HG03045 (cell line): ENCODE results near the gene CAMTA1.

ENCODE experiments used
- ATAC-seq: cut with Tn5 transposase; IDR thresholded peaks from one replicate; pipeline ENCODE4 v1.9.1; 2021; ENCODE audit warnings: mild to moderate bottlenecking, moderate library complexity; ENCODE audit not compliant: unreplicated experiment

CAMTA1 gene

DNA sequence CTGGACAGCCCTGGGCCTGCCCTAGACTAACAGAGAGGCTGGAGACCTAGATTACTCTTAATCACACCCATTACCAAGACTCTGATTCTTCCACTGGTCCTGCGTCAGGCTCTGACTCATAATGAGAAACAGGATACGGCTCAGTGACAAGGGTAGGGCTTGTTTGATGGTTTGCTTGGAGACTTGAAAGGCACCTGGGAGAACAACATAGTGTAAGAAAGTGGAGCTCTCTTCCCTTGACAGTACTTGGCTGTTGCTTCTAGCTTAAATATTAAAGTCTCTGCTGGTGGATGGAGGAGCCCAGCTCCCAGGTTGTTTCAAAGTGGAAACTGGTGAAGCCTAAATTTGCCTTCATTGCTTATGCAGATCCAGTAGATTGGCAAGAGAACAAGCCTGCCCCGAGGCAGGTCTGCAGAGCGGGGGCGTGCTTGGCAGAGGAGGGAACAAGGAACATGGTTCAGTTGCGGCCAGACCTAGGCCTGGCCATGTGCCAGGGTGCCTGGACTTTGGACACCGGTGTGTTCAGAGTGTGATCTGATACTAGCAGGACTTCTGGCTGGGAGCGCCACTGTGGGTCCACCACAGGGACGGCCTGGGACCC is 480.6 kb downstream of the CAMTA1 start:
- ATAC-seq = no peak

DNA sequence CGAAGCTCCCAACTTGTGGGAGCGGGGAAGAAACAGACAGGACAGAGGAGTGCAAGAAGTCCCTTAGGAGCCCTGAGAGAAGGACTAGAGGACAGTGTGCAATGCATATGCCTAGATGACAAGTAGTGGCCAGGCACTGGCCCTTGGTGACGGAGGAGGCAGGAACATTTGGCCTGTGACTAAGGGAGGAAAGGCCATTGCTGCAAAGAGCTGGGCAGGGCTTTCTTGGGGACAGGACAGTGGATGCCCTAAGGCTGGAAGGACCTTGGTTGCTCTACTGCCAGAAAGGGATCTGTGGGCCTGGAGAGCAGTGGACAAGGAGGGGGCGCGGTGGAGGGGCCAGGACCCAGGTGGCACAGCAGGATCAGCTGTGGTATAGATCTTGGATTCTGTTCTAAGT is 481.3 kb downstream of the CAMTA1 start:
- no peak for ATAC-seq

DNA sequence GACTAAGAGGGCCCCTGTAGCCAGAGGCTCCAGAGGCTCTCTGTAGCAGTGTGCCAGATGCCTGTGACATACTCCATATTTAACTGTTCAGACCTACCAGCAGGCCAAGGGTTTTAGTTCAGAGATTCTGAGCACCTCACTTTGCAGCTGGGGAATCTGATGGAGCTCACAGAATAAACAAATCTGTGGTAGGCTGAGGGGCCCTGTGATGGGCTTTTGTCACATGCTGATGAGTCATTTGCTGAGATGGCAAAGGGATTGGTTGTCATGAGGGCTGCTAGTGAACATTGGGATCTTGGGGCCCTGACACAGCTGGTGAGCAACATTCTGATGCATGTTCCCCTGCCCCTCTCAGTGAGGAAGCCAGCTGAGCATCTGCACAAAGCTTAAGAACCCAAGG is 482.2 kb downstream of the CAMTA1 start:
- ATAC-seq = no peak

DNA sequence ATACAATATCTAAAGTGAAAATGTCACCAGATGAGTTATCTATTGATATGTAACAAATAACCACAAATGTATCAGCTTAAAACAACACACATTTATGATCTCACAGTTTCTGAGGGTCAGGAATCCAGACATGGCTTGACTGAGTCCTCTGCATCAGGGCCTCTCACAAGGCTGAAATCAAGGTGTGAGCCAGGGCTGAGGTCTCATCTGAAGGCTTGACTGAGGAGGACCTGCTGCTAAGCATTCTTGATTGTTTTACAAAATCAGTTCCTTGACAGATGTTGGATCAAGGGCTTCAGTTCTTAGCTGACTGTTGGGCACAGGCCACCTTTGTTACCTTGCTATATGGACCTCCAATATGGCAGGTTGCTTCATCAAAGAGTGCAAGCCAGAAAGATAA is 483.7 kb downstream of the CAMTA1 start:
- ATAC-seq = no peak

GRCh38 chr1:7269525-7269924 is 484.3 kb downstream of the CAMTA1 start:
- no peak for ATAC-seq

GRCh38 chr1:7274256-7274655 is 489.0 kb downstream of the CAMTA1 start:
- ATAC-seq = no peak

DNA sequence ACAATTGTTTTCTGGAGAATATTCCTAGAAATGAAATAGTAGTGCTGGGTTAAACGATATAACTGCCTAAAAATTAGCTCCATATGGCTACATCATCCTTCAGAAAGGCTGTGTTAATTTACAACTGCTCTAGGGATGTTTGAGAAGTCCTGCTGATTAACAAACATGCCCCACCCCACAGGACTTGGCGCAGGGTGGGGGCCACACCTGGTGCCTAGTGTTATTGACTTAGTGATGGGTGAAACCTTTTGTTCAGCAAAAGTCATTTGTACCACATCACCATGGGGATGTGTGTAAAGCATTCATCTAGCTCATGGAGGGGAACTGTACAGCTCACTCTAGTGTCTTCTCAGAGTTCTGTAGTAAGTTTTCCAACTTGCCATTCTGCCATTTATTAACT is 492.8 kb downstream of the CAMTA1 start:
- no peak for ATAC-seq

- no peak for ATAC-seq
These were observed 493.8 kb downstream of the CAMTA1 start for GRCh38 chr1:7278827-7279765.

DNA sequence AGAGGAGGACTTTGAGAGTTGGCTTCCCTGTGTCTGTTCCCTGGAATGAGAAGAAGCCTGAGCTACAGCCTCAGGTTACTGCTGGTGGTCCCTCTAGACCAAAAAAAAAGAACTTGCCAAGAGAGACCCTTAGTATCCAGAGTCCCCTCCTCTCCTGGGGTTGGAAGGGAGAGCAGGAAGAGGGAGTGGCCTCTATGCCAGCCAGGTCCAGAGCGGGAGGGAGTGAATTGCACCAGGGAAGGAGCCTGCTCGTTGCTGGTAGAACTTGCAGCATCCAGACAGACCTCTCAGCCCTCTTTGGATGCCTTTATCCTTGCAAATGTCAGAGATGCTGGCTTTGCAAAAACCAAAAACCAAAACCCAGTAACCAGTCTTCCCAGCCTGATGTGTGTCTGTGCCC is 494.5 kb downstream of the CAMTA1 start:
- ATAC-seq = no peak

DNA sequence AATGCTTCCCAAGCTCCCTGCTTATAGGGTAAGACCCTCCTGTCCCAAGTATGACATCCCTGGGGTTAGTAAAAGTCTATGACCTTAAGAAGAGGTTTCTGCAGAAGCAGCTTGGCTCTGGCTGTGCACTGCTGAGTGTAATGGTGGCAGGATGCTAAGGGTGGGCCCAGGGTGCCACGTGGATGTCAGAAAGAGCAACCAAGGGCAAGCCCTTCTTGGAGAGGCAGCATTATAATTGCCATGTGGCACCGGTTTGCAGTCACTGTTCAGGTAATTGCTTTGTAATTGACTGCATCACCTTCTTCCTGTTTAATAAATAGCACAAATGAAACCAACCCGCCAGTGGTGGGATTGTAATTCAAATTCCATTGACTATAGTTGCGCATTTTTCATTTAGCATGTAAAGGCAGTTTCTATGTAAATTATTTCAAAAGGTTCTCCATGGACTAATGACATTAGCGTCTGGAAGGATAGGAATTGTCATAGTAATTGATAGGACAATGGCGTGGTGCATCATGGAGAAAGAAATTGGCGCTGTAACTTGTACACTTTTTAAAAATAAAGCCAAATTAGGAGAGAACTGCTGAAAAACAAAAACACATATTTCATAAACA is 495.2 kb downstream of the CAMTA1 start:
- no peak for ATAC-seq

DNA sequence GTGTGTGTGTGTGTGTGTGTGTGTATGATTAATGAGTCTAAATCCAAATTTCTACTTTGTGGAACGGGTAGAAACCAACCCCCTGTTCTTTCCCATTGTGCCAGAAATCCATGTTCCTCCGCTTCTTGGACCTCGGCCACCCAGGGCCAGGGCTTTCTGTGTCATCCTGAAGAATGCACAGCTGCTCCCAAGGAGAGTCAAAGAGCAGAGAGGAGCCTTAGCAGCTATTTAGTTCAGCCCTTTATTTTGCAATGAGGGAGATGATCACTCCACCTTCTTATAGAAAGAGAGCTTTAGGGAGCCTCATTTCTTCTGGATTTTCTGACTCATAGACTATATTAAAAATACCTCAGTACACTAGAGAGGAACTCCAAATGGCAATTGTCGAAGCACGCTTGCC is 496.6 kb downstream of the CAMTA1 start:
- ATAC-seq = no peak

- ATAC-seq = no peak
These were observed 499.7 kb downstream of the CAMTA1 start for GRCh38 chr1:7284839-7285435.

GRCh38 chr1:7285856-7286454 is 500.7 kb downstream of the CAMTA1 start:
- no peak for ATAC-seq

- no peak for ATAC-seq
These were observed 501.8 kb downstream of the CAMTA1 start for GRCh38 chr1:7287013-7287412.

DNA sequence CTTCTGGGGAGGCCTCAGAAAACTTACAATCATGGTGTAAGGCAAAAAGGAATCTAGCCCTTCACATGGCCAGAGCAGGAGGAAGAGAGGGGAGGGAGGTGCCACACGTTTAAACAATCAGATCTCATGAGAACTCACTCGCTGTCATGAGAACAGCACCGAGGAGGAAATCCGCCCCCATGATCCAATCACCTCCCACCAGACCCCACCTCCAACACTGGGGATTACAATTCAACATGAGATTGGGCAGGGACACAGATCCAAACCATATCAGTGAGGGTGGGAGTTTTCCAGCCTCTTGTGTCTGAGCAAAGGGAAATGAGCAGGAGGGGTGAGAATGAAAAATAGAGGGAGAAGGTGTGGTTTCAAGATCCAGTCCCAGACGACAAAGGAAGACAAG is 503.7 kb downstream of the CAMTA1 start:
- ATAC-seq = no peak

DNA sequence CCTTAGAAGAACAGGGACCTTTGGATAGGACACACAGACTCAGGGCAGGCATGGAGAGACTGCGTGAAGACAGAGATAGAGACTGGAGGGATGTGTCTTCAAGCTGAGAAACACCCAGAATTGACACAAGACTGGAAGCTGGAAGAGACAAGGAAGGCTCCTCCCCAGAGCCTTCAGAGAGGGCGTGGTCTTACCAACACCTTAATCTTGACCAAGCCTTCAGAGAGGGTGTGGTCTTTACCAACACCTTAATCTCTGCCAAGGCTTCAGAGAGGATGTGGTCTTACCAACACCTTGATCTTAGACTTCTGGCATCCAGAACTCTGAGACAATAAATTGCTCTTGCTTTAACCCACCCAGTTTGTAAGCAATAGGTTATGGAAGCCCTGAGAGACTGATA is 504.4 kb downstream of the CAMTA1 start:
- ATAC-seq = no peak

DNA sequence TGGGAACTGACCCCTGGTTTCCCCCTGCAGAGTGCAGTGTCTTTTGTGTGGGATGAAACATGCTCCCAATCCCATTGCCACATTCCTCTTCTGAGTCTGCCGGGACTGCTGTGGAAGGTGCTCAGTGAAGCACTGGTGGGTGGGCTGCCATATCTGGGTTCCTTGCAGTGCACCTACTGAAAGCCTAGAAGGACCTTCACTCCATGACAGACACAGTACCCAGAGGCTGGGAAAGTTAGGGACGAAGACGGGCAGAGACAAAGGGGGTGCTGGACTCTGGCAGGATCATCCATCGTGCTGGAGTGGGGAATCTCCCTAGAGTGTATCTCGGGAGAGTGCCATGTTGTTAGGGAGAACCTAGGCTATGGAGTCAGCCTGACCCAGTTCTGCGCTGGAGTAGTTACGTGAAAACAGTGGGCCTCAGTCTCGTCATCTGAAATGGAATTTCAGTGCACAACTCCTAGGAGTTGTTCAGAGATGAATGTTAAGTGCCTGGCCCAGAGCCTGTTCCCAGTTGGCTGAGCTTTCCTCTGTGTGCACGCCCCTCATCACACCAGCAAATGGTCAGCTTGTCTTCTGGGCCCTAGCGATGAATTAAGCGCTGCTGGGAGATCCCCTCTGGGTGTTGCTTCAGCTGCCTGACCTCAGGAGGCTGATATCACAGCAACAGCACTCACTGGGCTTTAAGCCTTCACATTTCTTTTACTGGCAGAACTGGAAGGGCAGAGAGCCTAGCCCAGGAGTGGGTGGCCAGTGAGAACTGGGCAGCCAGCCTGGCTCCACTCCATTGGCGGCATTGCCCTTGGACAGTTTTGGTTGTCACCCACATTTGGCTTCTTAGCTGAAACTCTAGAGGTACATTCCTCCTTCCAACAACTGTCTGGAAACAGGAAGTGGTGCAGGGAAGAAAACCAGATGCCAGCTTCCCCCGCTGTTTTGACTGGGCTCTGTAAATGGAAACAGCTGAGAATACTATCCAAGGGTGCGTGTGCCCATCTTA is 506.0 kb downstream of the CAMTA1 start:
- ATAC-seq = no peak

- no peak for ATAC-seq
These were observed 506.9 kb downstream of the CAMTA1 start for GRCh38 chr1:7292036-7292681.

GRCh38 chr1:7292714-7293419 is 507.6 kb downstream of the CAMTA1 start:
- no peak for ATAC-seq
